ENCODE measurements around the gene SHBG. TPM values are rescaled to one million over a fixed set of nuclear protein-coding genes. Genes with fewer than 3 reads are reported as not detected.

The SHBG gene
- total RNA-seq, 2 donors from 2014 or later, result 0.42 to 0.64 TPM

GRCh38 chr17:7626307-7626706 is 3.6 kb upstream of the SHBG start:
- peaks cover 7% of the 10 kb centered on the region for H3K4me1 ChIP-seq
- H3K9ac ChIP-seq (ENCODE audit: low read depth in 2 of 2, low read length in 2 of 2), result peak overlapping the region in 1 of 2 donors; percentile 86
- no peaks in the 10 kb centered on the region for H3K36me3 ChIP-seq
- no peak overlapping the region for H3K27ac ChIP-seq
- no peak for TF ChIP-seq CTCF (IDR thresholded peaks at IDR 0.05)
- H3K9me3 ChIP-seq, result no peaks in the 10 kb centered on the region
- no peak for DNase-seq
- intact Hi-C loops (cut with DNase I), result no loop called here
- no peaks in the 10 kb centered on the region for H3K27me3 ChIP-seq
- no peak overlapping the region for H3K4me3 ChIP-seq

DNA sequence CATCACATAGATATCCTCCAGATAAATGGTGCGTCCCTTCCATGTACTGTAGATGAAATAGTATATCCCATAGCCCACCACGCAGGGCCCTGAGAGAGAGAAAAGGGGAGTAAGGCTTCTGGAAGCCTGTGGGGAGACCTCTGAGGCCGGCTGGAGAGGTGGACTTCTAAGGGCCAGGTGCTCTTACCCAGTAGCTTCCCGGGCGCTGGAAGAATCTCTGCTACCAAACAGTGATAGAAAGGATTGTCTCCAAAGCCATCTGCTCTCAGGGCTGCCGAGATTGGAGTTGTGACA is 3.0 kb upstream of the SHBG start:
- Histone ChIP-seq H3K27ac (peak overlapping the region; percentile 87), H3K36me3 (no peaks in the 10 kb centered on the region), H3K4me1 (peaks cover 7% of the 10 kb centered on the region), H3K9me3 (no peaks in the 10 kb centered on the region), H3K27me3 (no peaks in the 10 kb centered on the region), H3K4me3 (peak overlapping the region; percentile 80), H3K9ac (ENCODE audit: low read depth in 2 of 2, low read length in 2 of 2) (peak overlapping the region; percentile 86 to 93)
- intact Hi-C loops (cut with DNase I), result no loop called here
- peak; percentile 24 for DNase-seq
- TF ChIP-seq CTCF (IDR thresholded peaks at IDR 0.05), result no peak

DNA sequence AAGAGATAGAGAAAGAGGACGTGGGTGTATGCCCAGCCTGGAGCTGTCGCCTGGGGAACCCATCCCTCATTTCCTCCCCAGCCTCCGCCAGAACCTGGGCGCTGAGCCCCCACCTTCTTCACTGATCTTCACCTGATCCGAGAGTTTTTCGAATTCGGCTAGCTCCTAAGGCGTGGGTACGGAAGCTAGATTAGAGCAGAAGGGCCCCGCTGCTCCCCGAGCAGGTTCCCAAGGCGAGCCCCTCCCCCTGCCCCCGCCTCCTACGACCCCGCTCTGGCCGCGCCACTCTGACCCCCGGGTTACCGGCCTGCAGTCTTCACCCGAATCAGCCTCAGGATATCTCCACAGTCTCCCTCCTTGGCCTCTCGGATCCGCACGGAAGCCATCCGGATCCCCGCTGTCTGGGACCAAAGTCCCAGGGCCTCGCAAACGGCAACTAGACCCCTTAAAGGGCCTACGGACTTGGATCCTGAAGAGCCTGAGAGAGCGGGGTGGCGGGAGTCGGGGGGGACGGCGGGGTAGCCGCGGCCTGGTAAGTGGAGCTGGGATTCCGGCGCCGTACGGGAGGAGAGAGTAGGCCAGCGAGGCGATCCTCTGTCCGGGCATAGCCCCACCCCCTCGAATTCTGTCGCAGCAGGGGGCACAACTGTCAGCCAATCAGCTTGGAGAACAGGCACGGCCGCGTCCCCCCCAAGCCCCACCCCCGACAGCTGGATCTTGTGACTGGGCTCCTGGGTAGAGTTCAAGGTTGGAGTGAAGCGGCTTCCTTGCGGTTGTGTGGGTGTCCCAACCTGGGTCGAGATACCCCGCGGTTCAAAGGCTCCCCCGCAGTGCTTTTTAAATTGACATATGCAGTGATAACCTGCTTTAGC is 2.4 kb upstream of the SHBG start, which contains the start of gene SAT2:
TSS of gene SAT2 (minus strand) at position 572 of the 872 bp plus-strand sequence. CDS start at position 386, 186 bp downstream.
- Histone ChIP-seq H3K9me3 (no peaks in the 10 kb centered on the region), H3K27me3 (no peaks in the 10 kb centered on the region), H3K4me1 (peaks cover 7% of the 10 kb centered on the region), H3K9ac (ENCODE audit: low read depth in 2 of 2, low read length in 2 of 2) (peak within 1 kb of the TSS; percentile 86 to 93), H3K4me3 (peak within 1 kb of the TSS; percentile 80), H3K27ac (peak within 1 kb of the TSS; percentile 87), H3K36me3 (no peaks in the 10 kb centered on the region)
- no peak for TF ChIP-seq CTCF (IDR thresholded peaks at IDR 0.05)
- DNase-seq, result peak; percentile 97
- intact Hi-C loops (cut with DNase I), result no loop called here

- no peak for TF ChIP-seq CTCF (IDR thresholded peaks at IDR 0.05)
- Histone ChIP-seq H3K4me1 (peaks cover 2% of the 10 kb centered on the region), H3K9ac (ENCODE audit: low read depth in 2 of 2, low read length in 2 of 2) (no peak overlapping the region), H3K4me3 (no peak overlapping the region), H3K9me3 (no peaks in the 10 kb centered on the region), H3K36me3 (no peaks in the 10 kb centered on the region), H3K27ac (no peak overlapping the region), H3K27me3 (no peaks in the 10 kb centered on the region)
- no peak for DNase-seq
- intact Hi-C loops (cut with DNase I), result loop anchor here (5.0 kb wide), 1 partner anchor 56 kb away; the partner anchor contains the start of genes TP53 and WRAP53
Observed at GRCh38 chr17:7631398-7632380, 1.8 kb downstream of the SHBG start.

DNA sequence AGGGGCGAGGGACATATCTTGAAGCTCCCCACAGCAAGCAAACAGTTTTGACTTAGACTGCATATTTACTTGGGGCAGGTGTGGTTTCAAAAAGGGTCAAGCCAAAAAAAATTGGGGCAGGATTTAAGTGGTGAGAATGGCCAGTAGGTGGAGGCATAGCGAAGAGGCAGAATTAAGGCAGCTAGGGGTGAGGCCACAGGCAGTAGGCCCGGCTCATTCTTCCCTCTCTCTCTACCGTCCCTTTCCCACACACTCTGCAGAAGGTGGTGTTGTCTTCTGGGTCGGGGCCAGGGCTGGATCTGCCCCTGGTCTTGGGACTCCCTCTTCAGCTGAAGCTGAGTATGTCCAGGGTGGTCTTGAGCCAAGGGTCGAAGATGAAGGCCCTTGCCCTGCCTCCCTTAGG is 2.6 kb downstream of the SHBG start:
- DNase-seq, result peak; percentile 32
- TF ChIP-seq CTCF (IDR thresholded peaks at IDR 0.05), result peak; percentile 38
- Histone ChIP-seq H3K36me3 (no peaks in the 10 kb centered on the region), H3K27ac (no peak overlapping the region), H3K27me3 (no peaks in the 10 kb centered on the region), H3K9me3 (no peaks in the 10 kb centered on the region), H3K9ac (ENCODE audit: low read depth in 2 of 2, low read length in 2 of 2) (peak overlapping the region in 1 of 2 donors; percentile 29), H3K4me3 (no peak overlapping the region), H3K4me1 (no peaks in the 10 kb centered on the region)
- intact Hi-C loops (cut with DNase I), result loop anchor here (5.0 kb wide), 1 partner anchor 55 kb away; the partner anchor contains the start of genes TP53 and WRAP53
